HG03064 (cell line): ENCODE data around the gene GARS1.
"Not testable (repeated sequence)": the region's sequence is repeated elsewhere in the genome, so short reads cannot be mapped to it uniquely, and the experiment has no call there.

Experiments used
- ATAC-seq: cut with Tn5 transposase; IDR thresholded peaks from one replicate; pipeline ENCODE4 v1.9.1; 2021; ENCODE audit warnings: low read depth; ENCODE audit not compliant: unreplicated experiment

GARS1 gene

GRCh38 chr7:30594540-30595435 is at the start of gene GARS1:
GARS1 (plus strand) TSS chr7:30594878; CDS start chr7:30594922, 44 bp downstream.
- peak; percentile 89 for ATAC-seq

GRCh38 chr7:30545791-30546555 is 48.7 kb upstream of the GARS1 start:
- no peak for ATAC-seq

- no peak for ATAC-seq
Measured at GRCh38 chr7:30546596-30546995, 48.1 kb upstream of the GARS1 start.

- ATAC-seq, result no peak
Measured at GRCh38 chr7:30548845-30549244, 45.8 kb upstream of the GARS1 start.

- no peak for ATAC-seq
Measured at GRCh38 chr7:30549931-30550493, 44.7 kb upstream of the GARS1 start.

- ATAC-seq, result no peak
Measured at GRCh38 chr7:30552330-30552729, 42.3 kb upstream of the GARS1 start.

GRCh38 chr7:30553141-30553540 is 41.5 kb upstream of the GARS1 start:
- ATAC-seq, result no peak

GRCh38 chr7:30553546-30553945 is 41.1 kb upstream of the GARS1 start:
- ATAC-seq, result no peak

- no peak for ATAC-seq
Measured at GRCh38 chr7:30555525-30555924, 39.2 kb upstream of the GARS1 start.

GRCh38 chr7:30556840-30557239 is 37.8 kb upstream of the GARS1 start:
- no peak for ATAC-seq

- no peak for ATAC-seq
Measured at GRCh38 chr7:30557245-30557644, 37.4 kb upstream of the GARS1 start.

- no peak for ATAC-seq
Measured at GRCh38 chr7:30559611-30560010, 35.1 kb upstream of the GARS1 start.

- ATAC-seq, result no peak
Measured at GRCh38 chr7:30561389-30561788, 33.3 kb upstream of the GARS1 start.

GRCh38 chr7:30562498-30562897 is 32.2 kb upstream of the GARS1 start:
- no peak for ATAC-seq

GRCh38 chr7:30562909-30563308 is 31.8 kb upstream of the GARS1 start:
- ATAC-seq, result no peak

- ATAC-seq, result no peak
Measured at GRCh38 chr7:30563326-30563942, 31.2 kb upstream of the GARS1 start.

- peak; percentile 77 for ATAC-seq
Measured at GRCh38 chr7:30564243-30564892, 30.3 kb upstream of the GARS1 start.

- no peak for ATAC-seq
Measured at GRCh38 chr7:30566596-30566995, 28.1 kb upstream of the GARS1 start.

- no peak for ATAC-seq
Measured at GRCh38 chr7:30567081-30567480, 27.6 kb upstream of the GARS1 start.

GRCh38 chr7:30570238-30570637 is 24.4 kb upstream of the GARS1 start:
- ATAC-seq, result not testable (repeated sequence)
